ENCODE measurements around the gene CDK6. TPM values are rescaled to one million over a fixed set of nuclear protein-coding genes. Genes with fewer than 3 reads are reported as not detected.

The CDK6 gene
- total RNA-seq, 4 donors from 2014 or later, result 43.6 to 85.1 (median 63.3) TPM

DNA sequence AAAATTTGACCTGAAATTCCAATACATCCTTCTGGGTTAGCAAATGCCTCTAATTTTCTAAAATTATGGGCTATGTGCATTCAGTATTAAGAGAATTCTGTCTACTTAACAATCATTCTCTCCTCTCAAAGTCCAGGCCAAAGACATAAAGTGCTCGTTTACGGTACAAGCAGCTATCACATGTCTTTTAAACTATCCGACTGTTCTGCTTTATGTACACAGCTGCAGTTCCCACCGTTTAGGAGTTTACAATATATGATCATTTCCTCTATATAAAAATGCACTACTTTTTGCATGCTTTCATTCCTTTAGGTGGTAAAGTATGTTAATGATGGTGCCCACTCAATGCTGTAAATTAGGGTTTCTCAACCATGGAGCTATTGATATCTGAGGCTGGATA lies 34.0 kb downstream of the CDK6 start:
- intact Hi-C loops (cut with DNase I; ENCODE audit: low total_unique reads), result no loop called here
- no peak overlapping the region for H3K4me3 ChIP-seq (ENCODE audit: low read depth, poor library complexity, severe bottlenecking)
- WGBS, 2 donors, result 81 to 84% methylated on average over 4 of the region's 4 CpGs
- TF ChIP-seq POLR2A (IDR thresholded peaks at IDR 0.05), result no peak
- no peak for TF ChIP-seq CTCF (IDR thresholded peaks at IDR 0.05)
- DNase-seq (ENCODE audit: low spot score in 2 of 2), result no peak

GRCh38 chr7:92799446-92800211 lies 36.7 kb downstream of the CDK6 start:
- no peak overlapping the region for H3K4me3 ChIP-seq (ENCODE audit: low read depth, poor library complexity, severe bottlenecking)
- intact Hi-C loops (cut with DNase I; ENCODE audit: low total_unique reads), result no loop called here
- no peak for TF ChIP-seq CTCF (IDR thresholded peaks at IDR 0.05)
- no peak for TF ChIP-seq POLR2A (IDR thresholded peaks at IDR 0.05)
- 75 to 77% methylated on average over 3 of the region's 3 CpGs for WGBS, 2 donors
- DNase-seq (ENCODE audit: low spot score in 2 of 2), result no peak

DNA sequence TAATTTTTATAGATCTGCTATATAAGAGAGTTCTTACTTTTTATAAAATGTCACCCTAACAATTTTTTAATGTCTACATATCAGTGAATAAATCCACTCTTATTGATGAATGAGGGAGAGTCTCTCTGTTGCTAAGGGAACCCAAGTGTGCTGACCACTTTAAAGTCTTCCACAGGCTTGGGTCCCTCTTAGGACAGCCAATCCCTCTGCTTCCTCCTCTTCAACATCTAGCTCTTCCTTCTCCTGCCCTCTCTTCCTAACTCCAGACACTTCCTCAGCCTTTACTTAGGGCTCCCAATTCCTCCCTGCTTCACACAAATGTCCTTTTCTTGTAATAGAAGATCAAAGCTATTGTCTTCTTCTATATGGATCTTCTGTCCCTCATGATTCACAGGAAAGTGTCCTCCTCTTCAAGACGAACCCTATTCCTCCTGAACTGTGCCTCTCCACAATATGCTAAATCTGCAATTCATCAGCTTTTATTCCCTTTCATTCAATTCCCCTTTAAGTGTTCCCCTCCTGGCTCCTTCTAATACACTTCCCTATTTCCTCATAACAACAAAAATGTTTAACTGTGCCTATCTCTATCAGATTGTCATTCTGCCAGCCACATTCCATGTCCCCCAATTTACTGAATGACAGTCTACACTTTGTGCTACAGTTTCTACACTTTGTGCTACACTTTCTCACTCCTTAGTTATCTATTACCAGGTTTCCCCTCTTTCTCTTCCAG lies 37.7 kb downstream of the CDK6 start:
- TF ChIP-seq POLR2A (IDR thresholded peaks at IDR 0.05) (no peak), CTCF (IDR thresholded peaks at IDR 0.05) (no peak)
- WGBS, 2 donors, result 68 to 78% methylated on average over 1 of the region's 1 CpG
- DNase-seq (ENCODE audit: low spot score in 2 of 2), result no peak
- no peak overlapping the region for H3K4me3 ChIP-seq (ENCODE audit: low read depth, poor library complexity, severe bottlenecking)
- intact Hi-C loops (cut with DNase I; ENCODE audit: low total_unique reads), result no loop called here

- intact Hi-C loops (cut with DNase I; ENCODE audit: low total_unique reads), result no loop called here
- 13 to 30% methylated on average over 4 of the region's 4 CpGs for WGBS, 2 donors
- no peak overlapping the region for H3K4me3 ChIP-seq (ENCODE audit: low read depth, poor library complexity, severe bottlenecking)
- TF ChIP-seq POLR2A (IDR thresholded peaks at IDR 0.05) (no peak), CTCF (IDR thresholded peaks at IDR 0.05) (no peak)
- no peak for DNase-seq (ENCODE audit: low spot score in 2 of 2)
Observed at GRCh38 chr7:92797693-92798092, 38.7 kb downstream of the CDK6 start.

DNA sequence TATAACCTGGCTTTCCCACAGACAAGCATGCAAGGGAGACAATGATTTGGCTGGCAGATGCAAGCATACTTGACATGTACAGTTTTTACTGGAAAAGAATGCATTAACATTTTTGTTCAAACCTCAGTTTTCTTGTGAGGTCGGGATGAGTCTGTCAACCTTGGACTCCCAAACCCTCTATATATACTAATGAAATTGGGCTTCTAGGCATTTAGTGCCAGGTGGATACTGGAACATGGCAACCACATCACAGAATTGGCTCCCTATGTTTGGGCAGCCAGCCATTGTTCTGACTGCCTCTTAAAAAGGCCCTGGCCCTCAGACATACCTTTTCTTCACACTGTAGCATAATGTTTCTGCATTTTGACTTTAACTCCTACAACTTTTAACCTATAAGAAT lies 39.1 kb downstream of the CDK6 start:
- 86 to 92% methylated on average over 1 of the region's 1 CpG for WGBS, 2 donors

More for the DNA sequence above, 39.1 kb downstream of the CDK6 start:
- DNase-seq (ENCODE audit: low spot score in 2 of 2), result no peak
- no peak overlapping the region for H3K4me3 ChIP-seq (ENCODE audit: low read depth, poor library complexity, severe bottlenecking)
- intact Hi-C loops (cut with DNase I; ENCODE audit: low total_unique reads), result no loop called here
- TF ChIP-seq POLR2A (IDR thresholded peaks at IDR 0.05), result no peak
- no peak for TF ChIP-seq CTCF (IDR thresholded peaks at IDR 0.05)

All from lower leg skin (tissue), 4 donors.